Measurements from ENCODE around the gene KIF1B.
A peak's percentile ranks its signal among the peaks of the same experiment; 100 is the strongest.

The KIF1B gene

DNA sequence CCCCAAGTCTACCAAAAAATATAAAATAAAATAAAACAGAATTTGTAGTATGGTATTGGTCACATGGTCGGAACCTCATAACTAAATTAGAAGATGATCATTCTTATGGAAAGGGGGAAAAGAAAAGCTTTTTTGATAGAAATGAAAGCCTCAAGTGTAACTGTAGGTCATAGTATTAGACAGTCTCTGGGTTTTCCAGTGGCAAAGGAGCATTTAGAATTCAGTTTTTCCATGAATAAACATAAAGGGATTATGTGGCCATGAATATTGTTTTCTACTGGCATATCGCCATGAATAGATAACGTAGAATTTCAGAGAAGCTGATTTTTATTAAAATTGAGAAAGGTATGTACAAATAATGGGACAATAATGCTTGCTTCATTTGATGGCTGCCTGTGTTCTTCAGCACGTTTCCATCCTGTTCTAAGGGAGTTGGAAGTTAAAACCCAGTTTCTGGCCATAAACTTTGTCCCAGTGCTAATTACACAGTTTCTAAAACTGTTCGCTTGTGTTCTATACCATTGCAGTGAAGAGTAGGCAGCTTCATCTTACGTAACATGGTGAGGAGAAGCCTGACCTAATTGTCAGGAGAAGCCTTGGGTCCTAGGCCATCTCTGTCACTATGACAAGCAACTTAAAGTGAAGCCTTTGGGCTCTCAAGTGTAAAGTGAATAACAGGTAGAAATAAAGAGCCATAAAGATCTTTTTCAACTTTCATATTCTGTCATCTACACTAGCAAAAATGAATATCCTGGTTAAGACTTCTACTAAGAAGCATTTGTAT is 118.0 kb downstream of the KIF1B start:
- no peak for DNase-seq (ENCODE audit: low spot score)

DNA sequence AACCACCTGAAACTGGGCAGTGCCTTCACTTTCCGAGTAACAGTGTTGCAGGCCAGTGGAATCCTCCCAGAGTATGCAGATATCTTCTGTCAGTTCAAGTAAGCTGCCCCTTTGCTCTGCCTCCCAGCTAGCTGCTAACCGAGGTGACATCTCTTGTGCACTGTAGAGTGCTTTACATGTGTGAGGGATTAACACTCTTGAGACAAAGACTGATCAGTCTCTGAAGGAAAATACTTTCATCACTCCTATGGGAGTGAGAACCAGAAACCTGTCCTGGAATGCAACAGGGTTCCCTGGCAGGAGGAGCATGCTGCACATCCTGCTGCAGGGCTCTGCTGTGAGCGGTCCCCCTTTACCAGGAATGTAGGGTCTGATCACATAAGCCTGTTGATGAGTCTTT is 127.1 kb downstream of the KIF1B start:
- DNase-seq (ENCODE audit: low spot score) = no peak

DNA sequence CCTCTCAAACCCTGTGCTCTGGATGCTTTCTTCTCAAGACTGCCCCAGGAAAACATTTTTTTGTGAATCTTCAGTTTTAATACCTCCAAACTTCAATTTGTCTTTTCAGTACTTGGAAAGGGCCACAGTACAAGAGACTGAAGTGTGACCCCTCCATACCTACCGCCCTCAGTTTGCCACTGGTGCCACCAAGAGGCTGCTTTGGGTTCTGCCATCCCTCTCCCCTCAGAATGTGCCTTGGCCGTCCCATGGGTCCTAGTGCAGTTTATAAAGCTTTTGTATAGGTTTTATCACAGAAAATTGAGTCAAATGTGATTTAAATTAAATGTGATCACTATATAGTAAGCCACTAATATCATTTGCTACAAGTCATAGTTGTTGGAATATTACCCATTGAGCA is 127.7 kb downstream of the KIF1B start:
- DNase-seq (ENCODE audit: low spot score) = peak; percentile 86

DNA sequence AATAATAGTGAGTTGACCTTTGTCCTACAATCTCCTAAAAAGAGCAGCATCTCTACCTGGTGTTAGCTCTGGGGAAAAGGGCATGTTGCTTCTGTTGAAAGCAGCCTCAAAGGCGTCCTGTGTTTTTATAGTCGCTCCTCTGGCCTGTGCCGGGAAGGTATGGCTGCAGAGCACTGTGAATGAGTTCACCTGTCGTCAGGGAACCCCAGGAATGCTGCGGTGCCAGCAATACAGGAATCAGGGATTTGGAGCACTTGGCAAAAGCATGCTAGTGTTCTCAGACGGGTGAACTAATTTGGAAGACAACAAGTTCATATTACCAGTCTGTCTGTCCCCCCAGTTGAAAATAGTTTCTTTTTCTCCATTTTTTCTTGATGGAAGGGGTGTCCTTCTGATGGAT is 128.2 kb downstream of the KIF1B start:
- DNase-seq (ENCODE audit: low spot score) = no peak

DNA sequence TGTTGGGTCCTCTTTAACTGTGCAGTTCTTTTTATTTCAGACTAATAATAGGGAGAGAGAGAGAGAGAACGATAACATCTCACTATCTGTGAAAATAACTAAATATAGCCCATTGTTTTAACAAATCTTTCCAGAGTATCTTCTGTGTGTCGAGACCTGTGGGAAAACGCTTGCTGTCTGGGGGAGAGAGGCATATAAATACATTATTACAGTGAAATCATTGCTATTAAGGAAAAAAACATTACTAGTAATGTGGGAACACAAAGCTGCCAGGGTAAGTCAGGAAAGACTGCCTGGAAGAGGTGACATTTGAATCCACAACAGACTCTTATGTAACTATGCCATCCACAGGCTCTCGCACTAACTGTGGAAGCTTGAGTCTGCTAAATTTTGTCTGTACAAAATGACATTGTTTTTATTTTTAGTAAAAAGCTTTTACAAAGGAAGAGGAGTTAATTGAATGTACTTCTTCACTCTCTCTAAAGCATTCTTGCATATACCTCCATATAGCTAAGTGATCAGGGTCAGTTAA is 128.7 kb downstream of the KIF1B start:
- DNase-seq (ENCODE audit: low spot score) = no peak

DNA sequence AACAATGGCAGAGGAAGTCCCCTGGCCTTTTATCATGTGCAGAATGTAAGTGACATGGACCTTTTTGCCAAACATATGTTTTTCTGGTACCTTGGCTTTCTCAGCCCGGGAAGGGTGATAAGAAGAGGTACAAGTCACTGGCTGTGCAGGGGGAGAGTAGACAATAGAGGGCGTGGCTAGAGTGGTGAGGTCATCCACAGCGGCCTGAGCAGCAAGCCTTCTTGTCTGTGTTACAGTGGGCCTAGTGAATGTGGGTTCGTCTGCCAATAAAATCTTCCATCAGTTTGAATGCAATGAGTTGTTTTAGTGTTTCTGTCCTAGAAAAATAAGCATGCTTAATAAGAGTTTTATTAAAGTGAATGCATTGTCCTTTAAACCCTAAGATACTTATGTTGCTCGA is 129.4 kb downstream of the KIF1B start:
- peak; percentile 96 for DNase-seq (ENCODE audit: low spot score)

DNA sequence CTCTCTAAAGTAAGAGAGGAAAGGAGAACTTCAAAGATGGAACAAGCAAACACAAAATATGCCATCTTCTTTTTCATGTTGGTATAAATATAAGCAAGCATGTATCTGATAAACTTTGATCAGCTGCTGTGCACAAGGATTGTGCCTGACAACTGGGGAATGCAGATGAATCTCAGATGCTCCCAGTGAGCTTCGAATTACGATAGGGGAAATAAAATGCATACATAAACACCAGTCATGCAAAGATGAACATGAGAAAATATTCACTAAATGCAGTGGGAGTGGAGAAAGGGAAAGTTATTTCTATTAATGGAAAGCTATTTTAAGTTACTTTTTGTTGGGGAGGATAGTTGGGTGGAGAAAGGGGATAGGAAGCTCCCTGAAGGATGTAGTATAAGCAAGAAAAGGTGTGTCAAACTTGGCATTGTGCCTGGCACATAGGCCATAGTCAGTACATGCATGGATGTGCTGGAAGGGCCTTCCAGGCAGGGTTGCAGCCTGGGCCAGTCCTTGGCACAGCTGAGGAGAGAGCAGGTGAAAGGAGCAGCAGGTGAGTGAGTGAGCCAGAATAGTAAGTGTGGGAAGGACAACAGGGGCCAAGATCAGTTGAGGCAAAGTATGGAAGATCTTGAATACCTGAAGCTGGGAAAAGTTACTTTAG is 130.7 kb downstream of the KIF1B start:
- no peak for DNase-seq (ENCODE audit: low spot score)

DNA sequence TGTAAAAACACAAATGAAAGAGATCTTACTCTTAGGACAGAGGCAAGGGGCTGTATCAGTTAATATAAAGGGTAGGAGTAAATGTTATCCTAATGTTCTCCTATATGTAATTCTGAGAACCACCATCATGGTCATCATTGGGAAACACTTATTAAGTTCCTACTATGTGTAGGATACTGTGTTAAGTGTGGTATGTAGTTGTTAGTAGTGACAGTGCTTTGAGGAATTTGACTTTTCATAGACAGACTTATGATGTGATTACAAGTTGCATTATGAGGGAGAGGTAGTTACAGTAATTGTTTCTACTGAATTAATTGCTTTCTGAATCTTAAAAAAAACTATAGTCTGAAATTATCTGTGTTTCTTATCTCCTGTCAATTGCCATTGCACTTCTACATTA is 136.7 kb downstream of the KIF1B start:
- DNase-seq (ENCODE audit: low spot score) = no peak

DNA sequence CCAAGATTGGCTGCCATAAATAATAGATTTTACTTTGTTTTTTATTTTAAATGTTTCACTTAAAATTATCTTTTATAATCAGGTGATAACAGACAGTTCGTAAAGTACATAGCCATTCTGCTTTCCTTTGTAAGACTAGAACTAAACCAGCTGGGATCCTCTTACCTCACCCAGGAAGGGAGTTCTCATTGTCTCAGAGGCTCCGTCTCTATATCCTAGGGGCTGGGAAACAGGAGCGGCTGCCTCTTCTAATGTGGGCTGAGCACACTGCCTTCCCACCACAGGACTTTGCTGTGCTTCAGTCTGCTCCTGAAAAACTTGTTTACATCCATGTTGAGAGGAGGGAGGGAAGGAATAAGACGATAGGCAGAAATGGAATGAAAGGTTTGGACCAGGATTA is 142.9 kb downstream of the KIF1B start:
- no peak for DNase-seq (ENCODE audit: low spot score)

DNA sequence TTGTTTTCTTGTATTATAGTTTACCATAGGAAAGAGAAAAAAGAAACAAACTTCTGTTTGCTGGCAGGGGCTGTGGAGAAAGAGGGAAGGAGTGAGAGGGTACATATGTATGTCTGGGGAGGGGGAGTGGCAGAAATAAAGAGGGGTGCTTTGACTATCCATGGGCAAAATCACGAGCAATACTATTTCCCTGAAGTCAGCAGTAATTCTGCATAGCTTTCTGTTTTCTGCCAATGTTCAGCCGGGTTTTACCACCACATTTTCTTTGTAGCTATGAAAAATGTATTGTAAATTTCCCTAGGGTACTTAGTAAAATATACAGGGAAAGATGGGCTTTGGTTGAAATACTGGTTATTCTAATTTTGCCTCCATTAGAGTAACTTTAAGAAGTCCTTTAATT is 143.3 kb downstream of the KIF1B start:
- no peak for DNase-seq (ENCODE audit: low spot score)

DNA sequence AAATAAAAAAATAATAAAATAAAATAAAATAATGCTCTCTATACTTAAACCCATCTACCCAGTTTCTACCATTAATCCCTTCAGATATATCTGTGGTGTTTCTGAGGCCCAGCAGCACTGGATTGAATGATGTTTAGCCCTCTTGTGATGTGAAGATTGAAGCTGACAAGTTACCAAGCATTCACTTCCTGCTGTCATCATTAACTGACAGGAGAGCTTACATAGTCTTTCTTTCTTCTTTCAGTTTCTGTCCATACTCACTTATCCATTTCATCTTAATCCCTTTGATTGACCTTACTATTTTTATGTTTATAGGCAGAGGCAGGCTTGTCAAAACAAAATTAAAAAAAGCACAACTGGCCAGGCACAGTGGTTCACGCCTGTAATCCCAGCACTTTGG is 149.7 kb downstream of the KIF1B start:
- DNase-seq (ENCODE audit: low spot score) = no peak

DNA sequence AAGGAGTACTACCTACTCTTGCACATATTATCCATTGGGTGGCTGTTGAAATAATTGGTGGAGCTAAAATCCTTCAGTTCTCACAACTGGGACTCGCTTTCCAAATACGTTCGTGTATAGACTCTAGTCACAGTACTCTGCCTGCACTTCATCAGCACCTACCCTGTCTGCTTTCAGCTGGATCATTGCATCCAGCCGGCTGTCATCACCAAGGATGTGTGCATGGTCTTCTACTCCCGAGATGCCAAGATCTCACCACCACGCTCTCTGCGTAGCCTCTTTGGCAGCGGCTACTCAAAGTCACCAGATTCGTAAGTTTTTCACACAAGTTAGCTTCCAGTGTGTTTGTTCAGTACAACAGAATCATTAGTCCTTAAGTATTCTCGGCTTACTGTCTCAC is 151.1 kb downstream of the KIF1B start:
- no peak for DNase-seq (ENCODE audit: low spot score)

DNA sequence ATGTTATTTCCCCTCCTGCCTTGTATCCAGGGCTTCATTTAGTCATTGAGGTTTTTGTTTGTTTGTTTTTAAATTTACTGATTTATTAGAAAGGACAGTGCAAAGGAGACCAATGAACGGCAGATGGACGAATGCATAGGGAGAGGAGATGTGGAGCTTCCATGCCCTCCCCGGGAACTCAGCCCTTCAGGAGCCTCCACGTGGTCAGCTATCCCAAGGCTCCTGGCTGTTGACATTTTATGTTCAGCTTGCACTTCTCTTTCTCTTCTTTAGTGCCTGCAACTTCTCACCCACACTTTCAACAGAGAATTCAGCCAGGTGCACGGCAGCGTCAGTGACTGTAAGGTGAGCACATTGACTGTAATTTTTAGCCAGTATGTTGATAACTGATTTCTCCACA is 157.8 kb downstream of the KIF1B start:
- no peak for DNase-seq (ENCODE audit: low spot score)

DNA sequence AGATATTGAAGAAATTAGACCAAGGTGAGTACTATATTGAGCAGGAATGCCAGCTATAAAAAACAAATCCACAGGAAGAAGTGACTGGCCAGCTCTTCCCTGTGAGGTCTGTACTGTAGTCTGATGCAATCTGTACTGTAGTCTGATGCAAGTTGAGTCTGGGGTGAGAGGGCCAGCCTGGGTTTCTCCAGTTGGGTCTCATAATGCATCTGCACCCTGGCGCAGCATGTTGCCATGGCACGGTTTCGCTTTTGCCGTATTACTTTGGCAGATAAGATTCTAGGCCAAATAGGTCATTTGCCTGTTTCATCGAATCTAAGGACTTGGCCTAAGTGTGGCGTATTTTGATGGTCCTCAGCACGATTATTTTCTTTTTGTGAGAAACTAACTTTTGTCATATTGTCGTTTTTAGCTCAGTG is 164.1 kb downstream of the KIF1B start:
- no peak for DNase-seq (ENCODE audit: low spot score)

DNA sequence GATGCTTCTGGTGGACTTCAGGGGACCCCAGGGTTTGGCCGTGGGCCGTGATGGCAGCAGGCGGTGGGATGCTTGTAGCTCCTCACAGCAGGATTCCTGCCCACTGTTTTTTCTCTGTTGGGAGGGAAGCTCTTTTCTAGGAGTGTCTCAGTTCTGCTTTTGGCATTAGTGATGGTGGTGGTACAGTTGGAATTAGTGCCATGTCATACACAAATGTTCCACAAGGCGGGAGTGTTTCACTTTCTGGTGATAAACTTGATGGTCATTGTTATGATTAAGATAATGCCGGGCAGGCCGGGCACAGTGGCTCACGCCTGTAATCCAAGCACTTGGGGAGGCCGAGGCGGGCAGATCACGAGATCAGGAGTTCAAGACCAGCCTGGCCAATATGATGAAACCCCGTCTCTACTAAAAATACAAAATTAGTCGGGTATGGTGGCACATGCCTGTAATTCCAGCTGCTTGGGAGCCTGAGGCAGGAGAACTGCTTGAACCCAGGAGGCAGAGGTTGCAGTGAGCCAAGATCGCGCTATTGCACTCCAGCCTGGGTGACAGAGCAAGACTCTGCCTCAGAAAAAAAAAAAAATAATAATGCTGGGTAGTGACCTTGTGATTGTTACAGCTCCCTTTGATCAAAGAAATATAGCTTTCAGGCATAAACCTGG is 167.1 kb downstream of the KIF1B start:
- peak; percentile 79 for DNase-seq (ENCODE audit: low spot score)

DNA sequence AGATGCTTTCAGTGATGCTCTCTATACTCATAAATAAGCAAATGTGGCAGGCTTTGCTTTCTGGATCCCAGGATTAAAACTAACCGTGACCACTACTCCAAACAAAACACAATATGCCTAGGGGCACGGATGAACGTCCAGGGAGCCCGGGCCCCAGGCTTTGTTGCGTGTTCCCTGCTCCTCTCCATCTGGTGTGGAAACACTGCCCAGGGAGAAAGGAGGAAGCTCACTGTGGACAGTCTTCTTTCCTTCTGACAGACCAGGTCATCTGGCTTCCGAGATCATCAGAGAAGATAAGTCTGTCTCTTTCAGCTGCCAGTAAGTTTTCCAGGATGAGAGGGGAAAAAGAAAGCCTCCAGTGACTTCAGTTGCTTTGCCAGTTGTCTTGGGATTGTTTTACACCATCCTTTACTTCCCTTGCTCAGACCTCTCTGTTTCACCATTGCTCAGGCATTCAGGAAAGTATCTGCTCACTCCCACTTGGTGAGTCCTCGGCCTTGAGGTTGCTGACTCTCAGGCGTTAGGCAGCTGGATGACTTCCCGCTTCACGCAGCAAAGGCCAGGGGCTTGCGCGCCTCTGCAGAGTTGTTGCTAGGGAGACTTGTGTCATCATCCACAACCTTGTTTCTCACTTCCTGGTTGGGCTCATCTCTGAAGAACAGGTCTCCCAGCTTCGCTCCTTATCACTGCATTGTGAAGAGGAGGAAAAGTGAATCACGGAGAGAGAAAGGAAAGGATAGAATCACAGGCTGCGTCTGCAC is 167.9 kb downstream of the KIF1B start:
- peak; percentile 61 for DNase-seq (ENCODE audit: low spot score)

DNA sequence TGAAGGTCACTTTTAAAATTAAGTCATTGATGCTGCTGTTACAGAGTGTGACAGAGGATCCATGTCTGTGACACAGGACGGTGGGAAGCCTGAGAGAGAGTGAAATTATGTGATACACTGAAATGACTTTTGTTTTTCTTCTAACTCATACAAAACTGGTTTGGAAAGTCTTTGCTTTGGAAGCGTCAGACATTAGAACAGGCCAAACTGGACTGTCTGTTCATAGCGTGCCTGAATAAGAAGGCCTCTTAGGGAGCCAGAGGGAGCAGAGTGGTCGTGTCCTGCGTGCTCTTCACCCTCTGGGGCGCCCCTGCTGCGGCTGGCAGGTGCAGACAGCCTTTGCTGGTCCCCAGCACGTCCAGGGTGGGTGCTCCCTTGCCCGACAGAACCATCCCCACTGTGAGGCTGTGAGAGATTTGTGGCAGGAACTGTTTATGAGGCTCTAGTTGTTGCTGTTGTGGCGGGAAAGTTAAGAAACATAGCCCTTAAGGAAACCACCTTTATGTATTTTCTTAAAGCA is 168.8 kb downstream of the KIF1B start:
- no peak for DNase-seq (ENCODE audit: low spot score)

DNA sequence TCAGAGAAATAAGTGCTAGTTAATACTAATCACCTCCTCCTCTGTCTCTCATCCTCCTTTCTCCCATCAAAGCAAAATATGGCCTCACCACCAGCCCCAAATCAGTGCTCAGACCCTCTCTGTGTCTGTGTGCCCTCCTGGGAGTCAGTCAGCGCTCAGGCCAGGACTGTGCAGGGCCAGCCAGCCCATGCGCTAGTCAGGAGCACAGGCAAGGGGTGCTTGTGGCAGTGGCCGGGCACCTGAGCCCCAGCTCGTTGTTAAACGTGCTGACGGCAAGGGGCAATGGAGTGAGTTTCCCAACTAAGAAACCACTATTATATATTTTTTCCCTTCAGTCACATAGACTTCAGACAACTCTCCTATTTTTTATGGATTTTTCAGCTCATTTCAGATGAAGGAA is 169.3 kb downstream of the KIF1B start:
- no peak for DNase-seq (ENCODE audit: low spot score)

DNA sequence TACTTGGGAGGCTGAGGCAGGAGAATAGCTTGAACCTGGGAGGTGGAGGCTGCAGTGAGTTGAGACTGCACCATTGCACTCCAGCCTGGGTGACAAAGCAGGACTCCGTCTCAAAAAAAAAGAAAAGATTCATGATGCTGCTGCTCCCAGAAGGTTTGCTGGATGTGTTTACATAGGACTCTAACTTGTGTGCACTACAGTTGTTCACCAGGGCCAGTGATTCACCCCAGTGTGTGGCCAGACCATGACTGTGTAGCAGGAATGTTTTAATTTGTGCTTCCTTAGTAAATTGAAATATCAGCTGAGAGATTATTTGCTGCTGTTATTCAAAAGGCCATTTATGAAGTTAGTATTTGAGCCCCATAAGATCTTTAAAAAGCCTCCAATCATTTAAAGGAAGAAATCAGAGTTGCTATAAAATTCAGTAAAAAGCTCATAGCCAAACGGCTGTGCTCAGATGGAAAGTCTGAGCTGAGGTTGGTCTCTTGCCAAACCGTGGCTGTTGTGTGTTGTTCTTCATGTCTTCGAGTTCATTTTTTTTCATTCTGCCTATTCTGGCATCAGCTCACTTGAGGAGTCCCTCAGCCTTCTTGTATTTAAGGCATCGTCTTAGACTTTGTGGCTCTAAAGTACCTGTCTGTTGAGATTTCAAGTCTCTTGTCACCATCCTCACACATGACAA is 170.4 kb downstream of the KIF1B start:
- peak; percentile 59 for DNase-seq (ENCODE audit: low spot score)

DNA sequence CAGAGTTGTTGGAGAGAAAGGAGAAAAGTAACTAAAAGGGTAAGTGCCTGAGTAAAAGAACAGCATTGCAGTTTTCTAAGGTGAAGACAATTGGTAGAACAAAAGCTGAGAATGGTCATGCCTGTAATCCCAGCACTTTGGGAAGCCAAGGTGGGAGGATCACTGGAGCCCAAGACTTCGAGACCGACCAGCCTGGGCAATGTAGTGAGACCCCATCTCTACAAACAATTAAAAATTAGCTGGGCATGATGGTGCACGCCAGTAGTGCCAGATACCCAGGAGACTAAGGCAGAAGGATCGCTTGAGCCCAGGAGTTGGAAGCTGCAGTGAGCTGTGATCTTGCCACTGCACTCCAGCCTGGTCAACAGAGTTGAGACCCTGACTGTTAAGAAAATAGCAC is 173.3 kb downstream of the KIF1B start:
- DNase-seq (ENCODE audit: low spot score) = no peak

DNA sequence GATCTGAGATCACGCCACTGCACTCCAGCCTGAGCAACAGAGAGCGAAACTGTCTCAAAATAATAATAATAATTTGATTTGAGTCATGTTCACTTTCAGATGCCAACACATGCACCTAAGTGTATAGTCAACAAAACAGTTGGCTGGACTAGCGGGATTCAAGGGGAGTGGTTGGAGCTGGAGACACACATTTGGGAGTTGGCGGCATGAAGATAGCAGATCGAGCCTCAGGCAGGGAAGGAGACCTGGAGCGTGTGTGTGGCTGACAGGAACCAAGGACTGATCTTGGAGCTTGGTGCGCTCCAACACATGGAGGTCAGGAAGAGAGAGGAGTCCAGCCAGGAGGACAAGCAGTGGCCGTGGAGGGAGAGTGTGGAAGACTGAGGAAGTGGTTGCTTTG is 173.8 kb downstream of the KIF1B start:
- DNase-seq (ENCODE audit: low spot score) = no peak

All from Ammon's horn (tissue), 1 donor.